HL-60 (cell line): Measurements from ENCODE around the gene FZD4.

Source experiments
- DNase-seq, 2 experiments: peaks; one replicate each; pipeline ENCODE4 v3.0.0-alpha.2; 2010 to 2020; ENCODE audit warnings: low read depth in 1 of 2, low spot score in 1 of 2
- H3K27ac ChIP-seq: fragments of 250-450 bp; sonication (Bioruptor Pico); replicated peaks from 2 replicates; pipeline ENCODE4 v1.5.1; 2020; ENCODE audit warnings: mild to moderate bottlenecking, moderate library complexity
- H3K27me3 ChIP-seq: fragments of 250-450 bp; sonication (Bioruptor Pico); 2 replicates; pipeline ENCODE4 v1.5.1; 2021; ENCODE audit warnings: mild to moderate bottlenecking, moderate library complexity; ENCODE audit not compliant: insufficient read depth, poor library complexity, severe bottlenecking
- H3K4me3 ChIP-seq: replicated peaks from 2 replicates; pipeline ENCODE4 v1.5.1; 2011; ENCODE audit warnings: mild to moderate bottlenecking, control low read depth, low read length; ENCODE audit not compliant: insufficient read depth
- GABPA ChIP-seq: IDR thresholded peaks from 2 replicates; pipeline ENCODE4 v1.6.1; 2012; ENCODE audit warnings: low read depth
- POLR2AphosphoS5 ChIP-seq: IDR thresholded peaks from 2 replicates; pipeline ENCODE4 v1.6.1; 2012; ENCODE audit warnings: low read depth
- SPI1 ChIP-seq: IDR thresholded peaks from 2 replicates; pipeline ENCODE4 v1.6.1; 2012; ENCODE audit warnings: low read depth, mild to moderate bottlenecking, borderline replicate concordance
- TF ChIP-seq, protein P1 (sequence below): IDR thresholded peaks from one replicate; pipeline ENCODE4 v1.5.1; 2011; ENCODE audit warnings: low read length, control low read depth, inconsistent platforms; ENCODE audit not compliant: insufficient read depth
- TF ChIP-seq, protein P2 (sequence below): IDR thresholded peaks from 2 replicates; pipeline ENCODE4 v1.6.1; 2012; ENCODE audit warnings: low read depth; ENCODE audit not compliant: insufficient replicate concordance

Gene FZD4

DNA sequence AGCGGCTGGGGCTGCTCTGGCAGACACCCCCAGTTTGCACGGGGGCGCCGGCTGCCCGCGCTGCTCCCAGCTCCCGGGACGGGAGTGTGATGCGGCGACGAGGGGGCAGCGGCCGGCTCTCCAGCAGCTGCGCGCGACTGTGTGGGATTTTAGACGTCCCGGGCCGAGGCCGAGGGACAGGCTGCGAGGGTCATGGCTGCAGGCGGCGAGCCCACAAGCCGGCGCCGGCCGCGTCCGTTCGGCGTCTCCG lies 159 bp downstream of the FZD4 start:
- TF ChIP-seq SPI1 (no peak), GABPA (no peak), POLR2AphosphoS5 (no peak)
- TF ChIP-seq, protein P1, sequence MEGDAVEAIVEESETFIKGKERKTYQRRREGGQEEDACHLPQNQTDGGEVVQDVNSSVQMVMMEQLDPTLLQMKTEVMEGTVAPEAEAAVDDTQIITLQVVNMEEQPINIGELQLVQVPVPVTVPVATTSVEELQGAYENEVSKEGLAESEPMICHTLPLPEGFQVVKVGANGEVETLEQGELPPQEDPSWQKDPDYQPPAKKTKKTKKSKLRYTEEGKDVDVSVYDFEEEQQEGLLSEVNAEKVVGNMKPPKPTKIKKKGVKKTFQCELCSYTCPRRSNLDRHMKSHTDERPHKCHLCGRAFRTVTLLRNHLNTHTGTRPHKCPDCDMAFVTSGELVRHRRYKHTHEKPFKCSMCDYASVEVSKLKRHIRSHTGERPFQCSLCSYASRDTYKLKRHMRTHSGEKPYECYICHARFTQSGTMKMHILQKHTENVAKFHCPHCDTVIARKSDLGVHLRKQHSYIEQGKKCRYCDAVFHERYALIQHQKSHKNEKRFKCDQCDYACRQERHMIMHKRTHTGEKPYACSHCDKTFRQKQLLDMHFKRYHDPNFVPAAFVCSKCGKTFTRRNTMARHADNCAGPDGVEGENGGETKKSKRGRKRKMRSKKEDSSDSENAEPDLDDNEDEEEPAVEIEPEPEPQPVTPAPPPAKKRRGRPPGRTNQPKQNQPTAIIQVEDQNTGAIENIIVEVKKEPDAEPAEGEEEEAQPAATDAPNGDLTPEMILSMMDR: no peak
- TF ChIP-seq, protein P2, sequence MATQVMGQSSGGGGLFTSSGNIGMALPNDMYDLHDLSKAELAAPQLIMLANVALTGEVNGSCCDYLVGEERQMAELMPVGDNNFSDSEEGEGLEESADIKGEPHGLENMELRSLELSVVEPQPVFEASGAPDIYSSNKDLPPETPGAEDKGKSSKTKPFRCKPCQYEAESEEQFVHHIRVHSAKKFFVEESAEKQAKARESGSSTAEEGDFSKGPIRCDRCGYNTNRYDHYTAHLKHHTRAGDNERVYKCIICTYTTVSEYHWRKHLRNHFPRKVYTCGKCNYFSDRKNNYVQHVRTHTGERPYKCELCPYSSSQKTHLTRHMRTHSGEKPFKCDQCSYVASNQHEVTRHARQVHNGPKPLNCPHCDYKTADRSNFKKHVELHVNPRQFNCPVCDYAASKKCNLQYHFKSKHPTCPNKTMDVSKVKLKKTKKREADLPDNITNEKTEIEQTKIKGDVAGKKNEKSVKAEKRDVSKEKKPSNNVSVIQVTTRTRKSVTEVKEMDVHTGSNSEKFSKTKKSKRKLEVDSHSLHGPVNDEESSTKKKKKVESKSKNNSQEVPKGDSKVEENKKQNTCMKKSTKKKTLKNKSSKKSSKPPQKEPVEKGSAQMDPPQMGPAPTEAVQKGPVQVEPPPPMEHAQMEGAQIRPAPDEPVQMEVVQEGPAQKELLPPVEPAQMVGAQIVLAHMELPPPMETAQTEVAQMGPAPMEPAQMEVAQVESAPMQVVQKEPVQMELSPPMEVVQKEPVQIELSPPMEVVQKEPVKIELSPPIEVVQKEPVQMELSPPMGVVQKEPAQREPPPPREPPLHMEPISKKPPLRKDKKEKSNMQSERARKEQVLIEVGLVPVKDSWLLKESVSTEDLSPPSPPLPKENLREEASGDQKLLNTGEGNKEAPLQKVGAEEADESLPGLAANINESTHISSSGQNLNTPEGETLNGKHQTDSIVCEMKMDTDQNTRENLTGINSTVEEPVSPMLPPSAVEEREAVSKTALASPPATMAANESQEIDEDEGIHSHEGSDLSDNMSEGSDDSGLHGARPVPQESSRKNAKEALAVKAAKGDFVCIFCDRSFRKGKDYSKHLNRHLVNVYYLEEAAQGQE: no peak
- Histone ChIP-seq H3K27ac (no peak overlapping the region), H3K4me3 (peak overlapping the region; percentile 29), H3K27me3 (peaks cover 49% of the 10 kb centered on the region)
- no peak for DNase-seq

DNA sequence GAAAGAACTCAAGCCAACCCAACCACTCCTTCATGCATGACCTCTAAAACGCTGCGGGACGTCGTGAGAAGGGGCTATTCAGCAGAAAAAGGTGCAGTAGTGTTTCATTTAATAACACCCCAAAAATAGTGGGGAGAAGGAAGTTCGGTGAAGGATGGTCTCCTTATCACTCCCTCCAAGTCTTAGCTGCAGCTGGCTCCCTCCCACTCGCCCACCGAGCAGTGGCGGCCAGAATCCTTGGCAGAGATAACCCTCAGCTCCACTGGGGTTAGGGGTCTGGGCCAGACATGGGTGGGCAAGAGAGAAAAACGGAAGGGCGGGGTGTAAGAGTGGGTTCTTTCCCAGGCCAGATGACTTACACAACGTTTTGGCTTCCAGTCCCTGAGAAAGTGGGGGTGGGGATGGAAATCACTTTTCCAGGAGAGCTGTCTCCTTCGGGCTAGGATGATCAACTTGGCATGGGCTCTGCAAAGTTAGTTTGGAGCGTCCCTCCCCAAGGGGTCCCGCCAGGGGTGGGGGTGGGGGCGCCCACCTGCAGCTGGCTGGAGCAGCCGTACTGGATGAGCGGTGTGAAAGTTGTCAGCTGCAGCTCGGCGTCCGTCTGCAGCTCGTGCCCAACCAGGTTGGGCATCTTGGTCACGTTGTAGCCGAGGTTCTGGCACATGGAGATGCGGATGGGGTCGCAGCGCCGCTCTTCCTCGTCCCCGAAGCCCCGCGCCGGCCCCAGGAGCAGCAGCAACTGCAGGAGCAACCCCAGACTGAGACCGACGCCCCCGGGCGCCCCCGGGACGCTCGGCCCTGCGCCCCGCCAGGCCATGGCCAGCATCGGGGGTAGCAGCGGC lies 705 bp downstream of the FZD4 start:
- H3K27ac ChIP-seq: no peak overlapping the region
- peak overlapping the region; percentile 29 for H3K4me3 ChIP-seq
- TF ChIP-seq, protein P2: no peak
- no peak for TF ChIP-seq GABPA
- no peak for TF ChIP-seq POLR2AphosphoS5
- TF ChIP-seq, protein P1: no peak
- no peak for TF ChIP-seq SPI1
- peaks cover 46% of the 10 kb centered on the region for H3K27me3 ChIP-seq
- no peak for DNase-seq

DNA sequence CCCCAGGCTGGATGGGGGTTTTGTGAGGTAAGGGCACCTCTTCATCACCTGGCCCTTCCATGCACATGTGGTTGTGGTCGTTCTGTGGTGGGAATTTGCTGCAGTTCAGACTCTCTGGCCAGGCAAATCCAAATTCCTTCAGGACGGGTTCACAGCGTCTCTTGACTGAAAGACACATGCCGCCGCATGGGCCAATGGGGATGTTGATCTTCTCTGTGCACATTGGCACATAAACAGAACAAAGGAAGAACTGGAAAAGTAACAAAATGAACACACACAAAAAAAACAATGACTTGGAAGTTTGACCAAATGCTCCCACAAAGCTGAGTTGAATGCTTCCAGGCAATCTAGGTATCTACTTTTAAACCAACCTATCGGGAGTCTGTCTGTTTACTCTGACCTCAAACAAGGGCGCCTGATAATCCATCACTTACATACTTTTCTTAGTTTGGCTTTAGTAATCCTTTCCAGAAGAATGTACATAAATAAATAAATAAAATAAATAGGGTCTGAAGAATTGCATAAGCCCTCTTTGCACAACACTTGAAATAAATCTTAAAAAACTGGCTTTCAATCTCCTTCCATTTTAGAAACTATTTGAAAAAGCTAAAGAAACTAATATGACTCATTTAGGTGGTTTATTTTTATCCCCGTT lies 2.8 kb downstream of the FZD4 start:
- Histone ChIP-seq H3K27me3 (peaks cover 40% of the 10 kb centered on the region), H3K4me3 (no peak overlapping the region), H3K27ac (no peak overlapping the region)
- no peak for DNase-seq
- TF ChIP-seq, protein P2: no peak
- TF ChIP-seq SPI1 (no peak), POLR2AphosphoS5 (no peak), GABPA (no peak)
- TF ChIP-seq, protein P1: no peak
